T-helper 17 cell (primary cell): ENCODE measurements around the gene ACBD6. TPM values are rescaled to one million over a fixed set of nuclear protein-coding genes. Genes with fewer than 3 reads are reported as not detected.

Experiments
- ATAC-seq: fragments of 150-1000 bp; cut with Tn5 transposase; 2 replicates; pipeline ENCODE4 v1.10.0; 2021; ENCODE audit warnings: mild to moderate bottlenecking, moderate library complexity
- DNase-seq, 3 donors: peaks; one replicate each; pipeline versions ENCODE4 v3.0.0 to v3.0.0-alpha.2; 2020 to 2021
- H3K9me3 ChIP-seq: one replicate; pipeline ENCODE4 v1.7.0; 2013; ENCODE audit warnings: low read length, mild to moderate bottlenecking; ENCODE audit not compliant: control insufficient read depth, poor library complexity, severe bottlenecking
- H3K27ac Mint-ChIP-seq: one replicate; pipeline ENCODE4 v1.8.0; 2022; ENCODE audit warnings: mild to moderate bottlenecking, moderate library complexity, mixed read lengths
- H3K27me3 Mint-ChIP-seq: one replicate; pipeline ENCODE4 v1.8.0; 2022; ENCODE audit warnings: mixed read lengths
- H3K36me3 Mint-ChIP-seq: one replicate; pipeline ENCODE4 v1.8.0; 2022; ENCODE audit warnings: low read depth, mixed read lengths
- H3K4me1 Mint-ChIP-seq: one replicate; pipeline ENCODE4 v1.8.0; 2022; ENCODE audit warnings: mild to moderate bottlenecking, mixed read lengths
- H3K4me3 Mint-ChIP-seq: one replicate; pipeline ENCODE4 v1.8.0; 2022; ENCODE audit warnings: mild to moderate bottlenecking, moderate library complexity, mixed read lengths
- total RNA-seq, 4 donors: library from RNA in 2 of 4; stranded (reverse) in 2 of 4; gene quantifications; one replicate each; pipeline ENCODE4 v1.2.3 and lab custom pipeline; 2022 to 2026

ACBD6 gene
- total RNA-seq, 2 donors from 2014 or later = 28.9 to 33.1 TPM

DNA sequence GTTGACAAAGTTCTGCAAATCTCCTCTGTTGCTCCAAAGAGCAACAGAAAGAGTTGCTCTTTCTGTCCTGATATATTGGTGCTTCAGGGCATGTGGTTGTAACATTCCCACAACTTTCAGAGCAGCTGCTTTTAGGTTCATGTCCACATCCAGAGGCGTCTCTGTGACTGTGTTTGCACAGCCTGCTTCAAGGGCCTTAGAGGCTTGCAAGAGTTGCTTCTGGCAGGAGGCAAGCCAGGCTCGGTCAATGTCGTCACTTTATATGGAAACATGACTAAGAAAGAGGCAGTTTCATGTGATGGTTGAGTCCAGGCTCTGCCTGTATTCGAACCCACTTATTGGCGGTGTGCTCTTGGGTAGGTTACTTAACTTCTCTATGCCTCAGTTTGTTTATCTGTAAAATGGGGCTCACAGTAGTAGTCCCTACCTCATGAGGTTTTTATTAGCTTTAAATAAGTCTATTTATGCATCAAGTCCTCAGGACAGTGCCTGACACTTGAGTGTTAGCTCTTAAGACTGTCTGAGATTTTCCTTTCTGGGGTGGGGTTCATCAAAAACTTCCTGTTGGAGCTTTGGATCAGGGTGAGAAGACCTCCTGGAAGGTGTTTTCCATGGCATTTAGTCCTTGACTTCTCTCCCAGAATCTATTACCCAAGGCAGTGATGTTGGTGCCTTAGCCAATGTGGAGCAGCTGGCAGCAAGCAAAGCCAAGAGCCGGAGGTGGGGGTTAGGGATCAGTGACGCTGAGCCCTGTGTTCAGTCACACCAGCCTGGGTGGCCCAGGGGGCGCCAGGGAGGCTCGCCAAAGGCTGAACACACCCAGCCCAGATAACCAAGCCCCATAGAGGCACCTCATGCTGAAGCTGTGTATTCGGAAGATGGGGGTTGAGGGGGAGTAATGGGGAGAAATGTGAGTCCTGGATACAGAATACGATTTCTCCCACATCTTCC lies 253.4 kb downstream of the ACBD6 start:
- ATAC-seq (no peak), DNase-seq (no peak)
- no peak overlapping the region for H3K4me3 Mint-ChIP-seq
- H3K27ac Mint-ChIP-seq = peak overlapping the region; percentile 60
- H3K4me1 Mint-ChIP-seq = peaks cover 8% of the 10 kb centered on the region
- peaks cover 75% of the 10 kb centered on the region for H3K27me3 Mint-ChIP-seq
- peaks cover 3% of the 10 kb centered on the region for H3K36me3 Mint-ChIP-seq
- no peaks in the 10 kb centered on the region for H3K9me3 ChIP-seq

DNA sequence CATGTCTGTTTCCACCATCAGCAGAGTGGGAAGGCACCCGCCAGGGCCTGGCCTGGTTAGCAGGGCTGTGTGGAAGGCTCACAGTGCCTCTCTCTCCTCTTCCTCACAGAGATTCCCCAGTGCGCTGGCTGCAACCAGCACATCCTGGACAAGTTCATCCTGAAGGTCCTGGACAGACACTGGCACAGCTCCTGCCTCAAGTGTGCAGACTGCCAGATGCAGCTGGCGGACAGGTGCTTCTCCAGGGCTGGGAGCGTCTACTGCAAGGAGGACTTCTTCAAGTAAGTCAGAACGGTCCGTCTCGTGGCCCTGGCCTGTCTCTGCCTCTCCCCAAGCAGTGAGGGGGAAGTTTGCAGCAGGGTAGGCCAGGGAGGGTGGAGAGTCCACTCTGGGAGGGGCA lies 254.2 kb downstream of the ACBD6 start:
- peaks cover 8% of the 10 kb centered on the region for H3K4me1 Mint-ChIP-seq
- H3K27me3 Mint-ChIP-seq = peaks cover 70% of the 10 kb centered on the region
- peaks cover 3% of the 10 kb centered on the region for H3K36me3 Mint-ChIP-seq
- H3K9me3 ChIP-seq = no peaks in the 10 kb centered on the region
- ATAC-seq (no peak), DNase-seq (no peak)
- H3K27ac Mint-ChIP-seq = no peak overlapping the region
- H3K4me3 Mint-ChIP-seq = no peak overlapping the region

DNA sequence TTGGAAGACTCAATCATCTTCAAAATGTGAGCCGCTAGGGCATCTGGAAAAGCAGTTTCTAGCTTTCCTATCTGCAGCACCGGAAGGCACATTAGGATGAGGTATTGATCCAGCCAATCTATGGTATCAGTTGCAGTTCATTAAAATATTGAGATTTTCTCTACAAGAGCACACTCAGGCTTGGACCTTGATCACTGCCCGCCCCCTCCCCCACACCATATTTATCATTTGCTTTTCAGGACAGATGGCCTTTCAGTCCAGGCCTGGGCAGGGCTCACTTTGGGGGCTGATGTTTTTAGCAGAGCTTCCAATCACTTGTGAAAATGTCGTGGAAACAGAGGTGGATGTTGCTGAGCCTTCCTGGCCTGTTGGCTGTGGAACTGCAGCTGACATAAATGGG lies 254.8 kb downstream of the ACBD6 start:
- Mint-ChIP-seq H3K4me1 (peaks cover 5% of the 10 kb centered on the region), H3K27ac (no peak overlapping the region), H3K27me3 (peaks cover 70% of the 10 kb centered on the region), H3K4me3 (no peak overlapping the region), H3K36me3 (peaks cover 1% of the 10 kb centered on the region)
- ATAC-seq = no peak
- no peaks in the 10 kb centered on the region for H3K9me3 ChIP-seq
- no peak for DNase-seq

DNA sequence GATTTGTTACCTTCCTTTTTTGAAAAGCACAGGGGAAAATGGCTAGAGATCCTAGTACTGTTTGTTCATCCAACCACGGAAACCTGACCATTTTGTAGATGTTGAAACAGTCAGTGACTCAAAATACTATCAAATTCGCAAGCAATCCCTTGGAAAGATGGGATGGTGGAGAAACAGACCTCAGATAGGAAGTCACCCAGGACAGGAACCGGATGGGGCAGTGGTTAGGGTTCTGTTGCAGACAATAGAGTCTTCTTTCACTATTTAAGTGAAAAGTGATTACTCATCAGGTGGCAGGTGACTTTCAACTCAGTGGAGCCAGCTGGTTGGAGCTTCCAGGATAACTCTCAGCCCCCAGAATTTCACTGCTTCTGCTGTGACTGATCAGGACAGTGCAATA lies 255.3 kb downstream of the ACBD6 start:
- ATAC-seq (no peak), DNase-seq (no peak)
- H3K9me3 ChIP-seq = no peaks in the 10 kb centered on the region
- H3K4me3 Mint-ChIP-seq = no peak overlapping the region
- H3K36me3 Mint-ChIP-seq = no peaks in the 10 kb centered on the region
- H3K4me1 Mint-ChIP-seq = peaks cover 4% of the 10 kb centered on the region
- no peak overlapping the region for H3K27ac Mint-ChIP-seq
- H3K27me3 Mint-ChIP-seq = peaks cover 70% of the 10 kb centered on the region

DNA sequence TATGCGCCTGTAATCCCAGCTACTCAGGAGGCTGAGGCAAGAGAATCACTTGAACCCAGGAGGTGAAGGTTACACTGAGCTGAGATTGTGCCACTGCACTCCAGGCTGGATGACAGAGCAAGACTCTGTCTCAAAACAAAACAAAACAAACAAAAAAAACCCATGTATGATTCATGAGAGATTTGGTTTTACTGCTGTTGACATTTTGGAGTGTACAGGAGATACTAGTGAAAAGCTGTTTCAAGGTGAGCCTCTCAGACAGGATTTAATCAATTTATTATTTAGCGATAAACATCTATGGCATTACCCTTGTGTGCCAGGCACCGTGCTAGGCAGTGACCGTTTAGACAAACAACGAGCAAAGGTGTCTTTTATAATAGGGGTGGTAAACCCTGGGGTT lies 255.8 kb downstream of the ACBD6 start:
- no peak for ATAC-seq
- peaks cover 70% of the 10 kb centered on the region for H3K27me3 Mint-ChIP-seq
- H3K9me3 ChIP-seq = no peaks in the 10 kb centered on the region
- no peak overlapping the region for H3K4me3 Mint-ChIP-seq
- peaks cover 6% of the 10 kb centered on the region for H3K4me1 Mint-ChIP-seq
- H3K36me3 Mint-ChIP-seq = no peaks in the 10 kb centered on the region
- H3K27ac Mint-ChIP-seq = no peak overlapping the region
- no peak for DNase-seq

DNA sequence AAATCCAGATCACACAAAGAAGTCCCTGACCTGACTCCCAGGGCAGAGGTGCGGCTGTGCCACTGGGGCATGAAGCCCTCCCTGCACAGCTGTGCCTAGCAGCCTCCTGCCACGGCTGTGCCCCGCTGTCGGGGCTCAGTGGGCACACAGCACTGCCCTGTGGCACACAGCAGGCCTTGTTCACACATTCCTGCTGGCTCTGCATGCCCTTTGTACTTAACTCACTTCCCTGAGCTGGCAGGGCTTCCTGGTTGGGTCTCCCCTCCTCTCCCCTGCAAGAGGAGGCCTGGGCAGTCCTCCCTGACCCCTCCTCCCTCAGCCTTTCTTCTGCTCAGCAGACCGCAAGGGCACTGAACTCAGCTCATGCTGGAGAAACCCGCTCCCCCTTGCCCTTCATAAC lies 257.5 kb downstream of the ACBD6 start:
- DNase-seq (no peak), ATAC-seq (no peak)
- H3K9me3 ChIP-seq = no peaks in the 10 kb centered on the region
- H3K4me1 Mint-ChIP-seq = peaks cover 6% of the 10 kb centered on the region
- no peak overlapping the region for H3K4me3 Mint-ChIP-seq
- no peak overlapping the region for H3K27ac Mint-ChIP-seq
- no peaks in the 10 kb centered on the region for H3K36me3 Mint-ChIP-seq
- peaks cover 73% of the 10 kb centered on the region for H3K27me3 Mint-ChIP-seq

DNA sequence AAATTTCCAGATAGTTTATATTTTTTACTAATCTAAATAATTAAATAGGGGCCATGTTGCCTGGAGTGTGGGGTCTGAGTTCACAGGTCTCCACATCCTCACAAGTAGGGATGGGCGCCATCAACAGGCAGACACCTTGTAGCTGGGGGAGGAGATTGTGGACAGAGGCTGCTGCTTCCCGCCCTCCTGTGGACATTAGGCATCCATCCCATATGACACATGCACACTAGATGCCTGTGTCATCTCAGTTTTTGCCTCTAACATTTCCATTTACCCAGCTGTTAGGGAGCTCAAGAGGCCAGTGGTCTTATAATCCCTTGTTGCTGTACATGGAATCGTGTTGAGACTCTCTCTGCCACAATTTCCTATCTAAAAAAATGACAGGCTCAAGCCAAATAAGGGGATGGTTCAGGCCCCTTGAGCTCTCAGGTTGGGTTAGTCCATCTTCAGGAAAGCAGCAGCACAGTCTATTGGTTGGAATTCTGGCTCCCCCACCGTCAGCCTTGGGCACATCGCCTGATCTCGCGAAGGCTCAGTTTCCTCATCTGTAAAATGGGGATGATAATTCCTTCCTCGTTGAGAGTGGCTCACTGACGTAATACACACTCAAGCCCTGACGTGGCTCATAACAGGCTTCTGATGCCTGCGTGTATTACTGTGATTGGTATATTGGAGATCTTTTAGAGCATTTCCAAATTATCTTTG lies 258.7 kb downstream of the ACBD6 start:
- DNase-seq (no peak), ATAC-seq (no peak)
- Mint-ChIP-seq H3K4me1 (peaks cover 6% of the 10 kb centered on the region), H3K36me3 (no peaks in the 10 kb centered on the region), H3K27me3 (peaks cover 75% of the 10 kb centered on the region), H3K27ac (no peak overlapping the region), H3K4me3 (no peak overlapping the region)
- H3K9me3 ChIP-seq = no peaks in the 10 kb centered on the region

DNA sequence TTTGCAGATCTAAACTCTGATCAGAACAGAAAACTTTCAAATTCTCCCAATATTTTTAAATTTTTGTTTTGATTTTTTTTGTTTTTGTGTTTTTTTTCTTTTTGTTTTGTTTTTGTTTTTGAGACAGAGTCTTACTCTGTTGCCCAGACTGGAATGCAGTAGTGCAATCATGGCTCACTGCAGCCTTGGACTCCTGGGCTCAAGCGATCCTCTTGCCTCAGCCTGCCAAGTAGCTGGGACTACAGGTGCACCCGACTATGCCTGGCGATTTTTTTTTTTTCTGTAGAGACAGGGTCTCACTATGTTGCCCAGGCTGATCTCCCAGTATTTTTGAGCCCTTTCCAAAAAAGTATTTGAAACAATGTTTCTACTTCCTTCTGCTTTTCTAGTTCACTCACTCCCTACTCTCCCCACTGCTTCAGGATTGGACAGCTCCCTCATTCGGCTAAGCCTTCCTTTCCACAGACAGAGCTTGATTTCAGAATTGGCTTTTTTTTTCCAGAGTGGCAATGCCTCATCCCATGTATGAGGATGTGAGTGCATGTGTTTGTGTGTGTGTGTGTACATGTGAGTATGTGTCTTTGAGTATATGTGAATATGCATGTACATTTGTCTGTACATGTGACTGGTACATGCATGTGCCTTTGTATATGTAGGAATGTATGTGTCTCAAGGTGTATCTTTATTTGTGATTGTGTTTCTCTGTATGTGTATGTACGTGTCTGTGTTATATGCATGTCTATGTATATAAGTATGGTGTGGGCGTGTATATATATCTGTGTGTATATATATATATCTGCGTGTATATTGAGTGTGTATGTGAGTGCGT lies 260.4 kb downstream of the ACBD6 start:
- no peak for DNase-seq
- Mint-ChIP-seq H3K4me1 (peaks cover 3% of the 10 kb centered on the region), H3K27me3 (peaks cover 89% of the 10 kb centered on the region), H3K36me3 (no peaks in the 10 kb centered on the region), H3K27ac (no peak overlapping the region), H3K4me3 (no peak overlapping the region)
- ATAC-seq = no peak
- no peaks in the 10 kb centered on the region for H3K9me3 ChIP-seq

DNA sequence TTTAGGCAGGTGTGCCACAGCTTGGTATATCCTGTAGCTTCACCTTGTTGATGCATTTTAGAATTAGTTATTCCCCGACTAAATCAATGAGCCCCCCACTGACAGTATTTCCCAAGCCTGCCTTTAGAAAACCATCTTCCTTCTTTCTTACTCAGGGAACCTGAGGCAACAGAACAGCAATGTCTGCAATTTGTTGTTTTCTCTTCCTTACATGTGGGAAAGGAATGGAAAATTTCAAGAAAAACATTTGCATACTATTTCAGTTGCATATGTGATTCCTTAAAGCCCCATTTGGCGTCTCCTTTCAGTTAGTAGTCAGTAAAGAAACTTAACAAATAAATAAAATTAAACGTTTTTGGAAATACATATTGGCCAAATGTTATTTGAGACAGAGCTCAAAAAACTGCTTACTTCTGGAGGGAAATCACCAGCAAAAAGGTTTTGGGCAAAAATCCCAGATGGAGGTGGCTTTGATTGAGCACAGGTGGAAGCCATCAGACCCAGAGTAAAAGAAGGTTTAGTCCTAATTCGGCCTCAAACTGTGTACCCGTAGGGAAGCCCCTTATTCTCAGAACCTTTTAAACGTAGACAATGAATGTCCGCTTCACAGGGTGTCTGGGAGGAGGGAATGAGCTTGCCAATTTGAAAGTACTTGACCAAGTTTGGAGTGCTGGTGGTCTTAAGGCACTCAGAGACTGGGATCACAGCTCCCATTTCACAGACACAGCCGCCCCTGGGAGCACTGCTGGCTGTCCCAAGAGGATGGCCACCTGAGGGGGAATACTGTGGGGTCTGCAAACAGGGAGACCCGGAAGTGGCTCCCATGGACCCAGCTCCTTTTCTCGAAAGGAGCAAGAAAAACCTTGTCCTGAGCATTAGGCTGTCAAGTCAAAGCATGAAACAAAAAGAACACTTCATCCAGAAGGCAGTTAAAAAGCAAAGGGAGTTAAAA lies 263.0 kb downstream of the ACBD6 start:
- Mint-ChIP-seq H3K4me3 (no peak overlapping the region), H3K27me3 (peaks cover 94% of the 10 kb centered on the region), H3K36me3 (no peaks in the 10 kb centered on the region), H3K4me1 (peaks cover 10% of the 10 kb centered on the region), H3K27ac (no peak overlapping the region)
- ATAC-seq (no peak), DNase-seq (no peak)
- no peaks in the 10 kb centered on the region for H3K9me3 ChIP-seq

DNA sequence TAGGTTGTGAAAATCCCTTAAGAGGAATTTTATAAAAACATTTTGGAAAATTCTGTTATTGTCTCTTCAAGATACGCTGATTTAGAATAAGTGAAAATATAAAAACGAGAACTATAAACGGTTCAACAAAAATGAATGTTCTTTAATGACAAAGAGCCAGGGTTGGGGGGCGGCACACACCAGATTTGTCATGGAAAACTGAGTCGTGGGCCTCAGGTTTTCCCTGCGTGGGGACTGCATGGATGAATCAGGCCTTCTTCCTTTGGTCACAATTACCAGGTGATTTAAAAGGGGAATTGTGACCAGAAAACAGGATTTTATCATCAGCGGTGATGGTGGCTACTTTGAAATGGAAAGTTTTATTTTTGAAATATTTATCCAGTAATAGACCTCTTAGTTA lies 263.7 kb downstream of the ACBD6 start:
- Mint-ChIP-seq H3K4me3 (no peak overlapping the region), H3K27me3 (peaks cover 96% of the 10 kb centered on the region), H3K27ac (no peak overlapping the region), H3K36me3 (no peaks in the 10 kb centered on the region), H3K4me1 (peaks cover 13% of the 10 kb centered on the region)
- no peaks in the 10 kb centered on the region for H3K9me3 ChIP-seq
- ATAC-seq (no peak), DNase-seq (no peak)
